ENCODE data around the gene SAMD3. TPM values are rescaled to one million over a fixed set of nuclear protein-coding genes. Genes with fewer than 3 reads are reported as not detected.

The SAMD3 gene
- total RNA-seq, 6 experiments from 2014 or later: 0.25 to 0.86 (median 0.37) TPM

DNA sequence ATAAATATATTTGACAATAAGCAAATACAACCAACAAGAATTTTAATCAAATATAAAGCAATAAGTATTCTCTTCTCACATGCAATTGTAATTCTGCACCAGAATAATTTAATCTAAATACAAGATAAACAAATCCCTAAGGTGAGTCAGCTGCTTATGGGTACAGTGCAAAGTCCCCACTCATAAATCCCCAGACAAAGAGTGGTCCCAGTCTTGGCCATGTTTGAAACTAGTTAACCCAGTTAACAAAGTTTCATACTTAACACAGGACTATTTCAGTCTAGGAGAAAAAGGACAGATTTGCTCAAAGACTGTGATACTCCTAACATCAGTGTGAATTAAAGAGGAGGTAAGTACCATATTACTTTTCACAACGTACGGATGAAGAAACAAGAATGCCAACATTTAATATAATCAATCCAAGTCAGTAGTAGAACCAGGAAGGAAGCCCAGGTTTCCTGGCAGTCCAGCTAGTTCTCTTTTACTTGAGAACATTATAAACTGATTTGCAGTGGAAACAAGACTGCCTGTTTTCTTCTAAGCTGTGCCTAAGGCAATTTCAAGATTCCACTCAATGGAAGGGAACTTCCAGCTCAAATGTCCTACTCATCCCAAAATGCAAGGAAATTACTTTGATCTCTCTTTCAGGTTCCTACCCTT is 10.4 kb downstream of the SAMD3 start:
- TF ChIP-seq, protein P1, sequence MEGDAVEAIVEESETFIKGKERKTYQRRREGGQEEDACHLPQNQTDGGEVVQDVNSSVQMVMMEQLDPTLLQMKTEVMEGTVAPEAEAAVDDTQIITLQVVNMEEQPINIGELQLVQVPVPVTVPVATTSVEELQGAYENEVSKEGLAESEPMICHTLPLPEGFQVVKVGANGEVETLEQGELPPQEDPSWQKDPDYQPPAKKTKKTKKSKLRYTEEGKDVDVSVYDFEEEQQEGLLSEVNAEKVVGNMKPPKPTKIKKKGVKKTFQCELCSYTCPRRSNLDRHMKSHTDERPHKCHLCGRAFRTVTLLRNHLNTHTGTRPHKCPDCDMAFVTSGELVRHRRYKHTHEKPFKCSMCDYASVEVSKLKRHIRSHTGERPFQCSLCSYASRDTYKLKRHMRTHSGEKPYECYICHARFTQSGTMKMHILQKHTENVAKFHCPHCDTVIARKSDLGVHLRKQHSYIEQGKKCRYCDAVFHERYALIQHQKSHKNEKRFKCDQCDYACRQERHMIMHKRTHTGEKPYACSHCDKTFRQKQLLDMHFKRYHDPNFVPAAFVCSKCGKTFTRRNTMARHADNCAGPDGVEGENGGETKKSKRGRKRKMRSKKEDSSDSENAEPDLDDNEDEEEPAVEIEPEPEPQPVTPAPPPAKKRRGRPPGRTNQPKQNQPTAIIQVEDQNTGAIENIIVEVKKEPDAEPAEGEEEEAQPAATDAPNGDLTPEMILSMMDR (IDR thresholded peaks at IDR 0.05): no peak
- no peak for TF ChIP-seq POLR2A (IDR thresholded peaks at IDR 0.05)
- ATAC-seq: no peak
- Histone ChIP-seq H3K9me3 (no peaks in the 10 kb centered on the region), H3K4me3 (no peak overlapping the region), H3K36me3 (no peaks in the 10 kb centered on the region), H3K27ac (no peak overlapping the region), H3K27me3 (no peaks in the 10 kb centered on the region), H3K4me1 (no peaks in the 10 kb centered on the region)
- intact Hi-C loops (cut with DNase I): no loop called here
- 37% methylated on average over 2 of the region's 2 CpGs for WGBS (ENCODE audit: insufficient coverage, low coverage, low lambda C conversion rate, missing lambda C conversion rate)
- DNase-seq: no peak

DNA sequence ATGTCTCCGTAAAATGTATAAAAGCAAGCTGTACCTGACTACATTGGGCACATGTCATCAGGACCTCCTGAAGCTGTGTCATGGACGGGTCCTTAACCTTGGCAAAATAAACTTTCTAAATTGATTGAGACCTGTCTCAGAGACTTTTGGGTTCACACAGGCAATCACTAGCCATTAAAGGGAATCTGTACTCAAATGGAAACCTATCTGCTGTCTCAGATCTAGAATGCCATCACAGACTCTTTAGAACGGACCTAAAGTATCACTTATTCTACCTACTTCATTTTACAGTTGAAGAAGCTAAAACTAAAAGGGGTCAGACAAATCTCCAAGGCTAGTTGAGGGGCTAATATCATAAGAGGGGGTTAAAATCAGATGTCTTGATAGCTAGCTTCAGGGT is 11.1 kb downstream of the SAMD3 start:
- WGBS (ENCODE audit: insufficient coverage, low coverage, low lambda C conversion rate, missing lambda C conversion rate): 70% methylated on average over 3 of the region's 3 CpGs
- no peak overlapping the region for H3K27ac ChIP-seq
- DNase-seq (no peak), ATAC-seq (no peak)
- H3K4me3 ChIP-seq: no peak overlapping the region
- H3K27me3 ChIP-seq: no peaks in the 10 kb centered on the region
- intact Hi-C loops (cut with DNase I): no loop called here
- H3K36me3 ChIP-seq: no peaks in the 10 kb centered on the region
- no peaks in the 10 kb centered on the region for H3K4me1 ChIP-seq
- TF ChIP-seq, protein P1 (IDR thresholded peaks at IDR 0.05): no peak
- no peak for TF ChIP-seq POLR2A (IDR thresholded peaks at IDR 0.05)
- H3K9me3 ChIP-seq: no peaks in the 10 kb centered on the region

DNA sequence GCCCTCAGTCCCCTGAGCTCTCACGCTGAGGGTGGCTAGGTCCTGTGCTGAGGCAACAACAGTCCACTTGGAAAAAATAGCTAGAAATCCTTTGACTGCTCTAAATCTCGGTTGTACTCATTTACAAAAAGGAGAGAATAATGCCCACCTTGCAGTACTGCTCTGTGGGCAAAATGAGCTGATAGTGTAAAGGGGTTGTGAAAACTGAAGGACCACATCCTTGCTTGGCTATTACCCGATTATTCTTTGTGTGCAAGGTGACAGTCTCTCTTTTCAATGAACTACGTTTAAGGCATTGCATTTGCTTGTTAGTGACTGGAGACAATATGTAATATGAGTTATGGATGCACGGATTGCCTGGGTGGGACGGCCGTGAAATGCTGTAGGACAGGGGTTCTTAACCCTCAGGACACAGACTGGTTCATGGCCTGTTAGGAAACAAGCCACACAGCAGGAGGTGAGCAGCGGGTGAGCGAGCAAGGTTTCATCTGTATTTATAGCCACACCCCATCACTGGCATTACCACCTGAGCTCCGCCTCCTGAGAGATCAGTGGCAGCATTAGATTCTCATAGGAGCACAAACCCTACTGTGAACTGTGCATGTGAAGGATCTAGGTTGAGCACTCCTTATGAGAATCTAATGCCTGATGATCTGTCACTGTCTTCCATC is 14.6 kb downstream of the SAMD3 start:
- 56% methylated on average over 4 of the region's 10 CpGs for WGBS (ENCODE audit: insufficient coverage, low coverage, low lambda C conversion rate, missing lambda C conversion rate)
- H3K27ac ChIP-seq: no peak overlapping the region
- intact Hi-C loops (cut with DNase I): no loop called here
- no peak overlapping the region for H3K4me3 ChIP-seq
- ATAC-seq (no peak), DNase-seq (no peak)
- H3K36me3 ChIP-seq: no peaks in the 10 kb centered on the region
- TF ChIP-seq, protein P1 (IDR thresholded peaks at IDR 0.05): no peak
- no peaks in the 10 kb centered on the region for H3K9me3 ChIP-seq
- H3K4me1 ChIP-seq: no peaks in the 10 kb centered on the region
- no peaks in the 10 kb centered on the region for H3K27me3 ChIP-seq

DNA sequence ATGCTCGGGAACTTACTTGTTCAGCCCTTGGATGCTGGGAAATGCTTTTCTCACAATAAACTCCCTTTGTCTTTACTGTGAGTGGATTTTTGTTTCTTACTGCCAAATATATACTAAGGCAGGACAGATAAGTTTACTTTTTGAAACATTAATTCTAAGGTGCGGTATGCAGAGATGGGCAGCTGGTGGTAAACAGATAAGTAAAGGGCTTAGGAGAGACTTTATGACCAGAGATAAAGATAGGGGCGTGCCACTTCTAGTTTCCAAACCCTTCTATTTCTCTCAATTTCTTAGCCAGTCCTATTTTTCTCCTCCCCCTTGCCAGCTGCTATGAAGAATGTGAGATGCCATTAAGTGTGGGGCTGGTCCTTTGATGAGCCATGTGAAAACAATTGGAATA is 16.3 kb downstream of the SAMD3 start:
- WGBS (ENCODE audit: insufficient coverage, low coverage, low lambda C conversion rate, missing lambda C conversion rate): 80% methylated on average over 3 of the region's 3 CpGs
- intact Hi-C loops (cut with DNase I): no loop called here
- Histone ChIP-seq H3K27me3 (no peaks in the 10 kb centered on the region), H3K4me1 (no peaks in the 10 kb centered on the region), H3K27ac (no peak overlapping the region), H3K36me3 (no peaks in the 10 kb centered on the region), H3K9me3 (no peaks in the 10 kb centered on the region), H3K4me3 (no peak overlapping the region)
- ATAC-seq: no peak
- TF ChIP-seq, protein P1 (IDR thresholded peaks at IDR 0.05): no peak
- TF ChIP-seq POLR2A (IDR thresholded peaks at IDR 0.05): no peak
- no peak for DNase-seq

Measured in right lobe of liver (tissue), 6 donors.